Measurements from ENCODE around the gene LPCAT2.
"Not testable (repeated sequence)": the region's sequence is repeated elsewhere in the genome, so short reads cannot be mapped to it uniquely, and the experiment has no call there.

The LPCAT2 gene

GRCh38 chr16:55613613-55614335, 104.9 kb downstream of the LPCAT2 start:
- DNase-seq: no peak

GRCh38 chr16:55615071-55615470, 106.2 kb downstream of the LPCAT2 start:
- DNase-seq: no peak

GRCh38 chr16:55615670-55616069, 106.8 kb downstream of the LPCAT2 start:
- not testable (repeated sequence) for DNase-seq

- no peak for DNase-seq
These were observed 112.9 kb downstream of the LPCAT2 start for GRCh38 chr16:55621771-55622170.

- no peak for DNase-seq
These were observed 113.4 kb downstream of the LPCAT2 start for GRCh38 chr16:55622272-55622671.

GRCh38 chr16:55622930-55623561, 114.2 kb downstream of the LPCAT2 start:
- DNase-seq: no peak

GRCh38 chr16:55623640-55624039, 114.8 kb downstream of the LPCAT2 start:
- DNase-seq: no peak

GRCh38 chr16:55624696-55625095, 115.8 kb downstream of the LPCAT2 start:
- no peak for DNase-seq

GRCh38 chr16:55625843-55626242, 117.0 kb downstream of the LPCAT2 start:
- no peak for DNase-seq

- no peak for DNase-seq
These were observed 119.6 kb downstream of the LPCAT2 start for GRCh38 chr16:55628306-55628968.

- DNase-seq: no peak
These were observed 121.9 kb downstream of the LPCAT2 start for GRCh38 chr16:55630774-55631173.

- DNase-seq: no peak
These were observed 123.4 kb downstream of the LPCAT2 start for GRCh38 chr16:55632259-55632658.

- DNase-seq: no peak
These were observed 125.3 kb downstream of the LPCAT2 start for GRCh38 chr16:55634193-55634592.
